IMR-90 (cell line): ENCODE results near the gene CPN2. TPM values are rescaled to one million over a fixed set of nuclear protein-coding genes. Genes with fewer than 3 reads are reported as not detected.
A peak's percentile ranks its signal among the peaks of the same experiment; 100 is the strongest.

Experiments used
- ATAC-seq: fragments of 200-7000 bp; cut with Tn5 transposase; 2 replicates; pipeline ENCODE4 v1.9.1; 2020; ENCODE audit warnings: low read depth, mild to moderate bottlenecking, moderate library complexity
- BruUV-seq: library from RNA; stranded (reverse); fragments of 400-500 nt; replicated peaks from 2 replicates; lab custom pipeline; 2021; lab: Mats Ljungman, UMichigan
- CTCF ChIA-PET: fragments of 300-600 bp; formaldehyde crosslinking; extraction: SDS; loops from one replicate; lab custom pipeline; 2021; ENCODE audit warnings: antibody characterized with exemption; lab: Yijun Ruan, JAX
- POLR2A ChIA-PET: fragments of 300-600 bp; sonication (Branson Sonifier 250); formaldehyde crosslinking; loops from one replicate; lab custom pipeline; 2022; ENCODE audit warnings: antibody characterized with exemption; ENCODE audit not compliant: unreplicated experiment; lab: Charles Lee
- DNase-seq: peaks from one replicate; pipeline ENCODE4 v3.0.0; 2013
- H2AFZ ChIP-seq: replicated peaks from 2 replicates; pipeline ENCODE3; 2013; ENCODE audit warnings: low read length, mild to moderate bottlenecking; ENCODE audit not compliant: poor library complexity
- H2AK5ac ChIP-seq: 2 replicates; pipeline ENCODE4 v1.6.1; 2013; ENCODE audit warnings: low read depth, low read length, inconsistent platforms
- H2AK9ac ChIP-seq: replicated peaks from 2 replicates; pipeline ENCODE3; 2013; ENCODE audit warnings: mild to moderate bottlenecking, low read depth, low read length, moderate library complexity; ENCODE audit not compliant: poor library complexity
- H2BK120ac ChIP-seq: 2 replicates; pipeline ENCODE4 v1.6.1; 2013; ENCODE audit warnings: low read depth, low read length, inconsistent platforms
- H2BK15ac ChIP-seq: 3 replicates; pipeline ENCODE4 v1.6.1; 2013; ENCODE audit warnings: low read depth, low read length, inconsistent platforms
- H2BK20ac ChIP-seq: 2 replicates; pipeline ENCODE4 v1.6.1; 2013; ENCODE audit warnings: low read depth, mild to moderate bottlenecking, inconsistent platforms, low read length, moderate library complexity
- H2BK5ac ChIP-seq: 2 replicates; pipeline ENCODE4 v1.6.1; 2013; ENCODE audit warnings: mild to moderate bottlenecking, low read depth, low read length, inconsistent platforms; ENCODE audit not compliant: poor library complexity, severe bottlenecking
- H3K14ac ChIP-seq: replicated peaks from 2 replicates; pipeline ENCODE4 v1.6.1; 2013; ENCODE audit warnings: low read depth, low read length, inconsistent platforms
- H3K18ac ChIP-seq: 2 replicates; pipeline ENCODE4 v1.6.1; 2013; ENCODE audit warnings: low read depth, low read length, control low read depth
- H3K23ac ChIP-seq: 2 replicates; pipeline ENCODE4 v1.6.1; 2013; ENCODE audit warnings: low read depth, low read length, inconsistent platforms
- H3K27ac ChIP-seq: 2 replicates; pipeline ENCODE4 v1.5.1; 2013; ENCODE audit warnings: mild to moderate bottlenecking, control low read depth, low read length; ENCODE audit not compliant: insufficient read depth
- H3K27me3 ChIP-seq: 2 replicates; pipeline ENCODE4 v1.6.1; 2013; ENCODE audit warnings: low read length; ENCODE audit not compliant: control insufficient read depth, insufficient read depth
- H3K36me3 ChIP-seq: 2 replicates; pipeline ENCODE4 v1.6.1; 2013; ENCODE audit warnings: low read length, mixed read lengths; ENCODE audit not compliant: control insufficient read depth, insufficient read depth
- H3K4ac ChIP-seq: 2 replicates; pipeline ENCODE4 v1.6.1; 2013; ENCODE audit warnings: low read depth, low read length, inconsistent platforms
- H3K4me1 ChIP-seq: 2 replicates; pipeline ENCODE4 v1.6.1; 2013; ENCODE audit warnings: low read length, mixed read lengths; ENCODE audit not compliant: control insufficient read depth, insufficient read depth
- H3K4me2 ChIP-seq: 2 replicates; pipeline ENCODE4 v1.6.1; 2013; ENCODE audit warnings: low read depth, mild to moderate bottlenecking, control low read depth, low read length, moderate library complexity
- H3K4me3 ChIP-seq: 2 replicates; pipeline ENCODE4 v1.5.1; 2013; ENCODE audit warnings: low read depth, mild to moderate bottlenecking, control low read depth, low read length, moderate library complexity; ENCODE audit not compliant: insufficient read depth
- H3K56ac ChIP-seq: 2 replicates; pipeline ENCODE4 v1.6.1; 2013; ENCODE audit warnings: low read length, inconsistent platforms; ENCODE audit not compliant: insufficient read depth; ENCODE audit errors: extremely low read depth
- H3K79me1 ChIP-seq, 2 experiments: 2 replicates each; pipeline ENCODE4 v1.6.1; 2013; ENCODE audit warnings: low read length in 2 of 2, inconsistent platforms in 1 of 2, low read depth in 1 of 2
- H3K9ac ChIP-seq: 2 replicates; pipeline ENCODE4 v1.6.1; 2013; ENCODE audit warnings: low read depth, low read length, control low read depth
- H3K9me1 ChIP-seq: 2 replicates; pipeline ENCODE4 v1.6.1; 2013; ENCODE audit warnings: low read length, inconsistent platforms; ENCODE audit not compliant: insufficient read depth
- H3K9me3 ChIP-seq: 2 replicates; pipeline ENCODE4 v1.6.1; 2013; ENCODE audit warnings: low read length; ENCODE audit not compliant: control insufficient read depth, insufficient read depth
- H4K20me1 ChIP-seq: 2 replicates; pipeline ENCODE4 v1.6.1; 2013; ENCODE audit warnings: low read length, inconsistent platforms; ENCODE audit not compliant: insufficient read depth
- H4K5ac ChIP-seq: 2 replicates; pipeline ENCODE4 v1.6.1; 2013; ENCODE audit warnings: mild to moderate bottlenecking, low read depth, low read length, control low read depth
- H4K8ac ChIP-seq, 2 experiments: 2 replicates each; pipeline ENCODE4 v1.6.1; 2013; ENCODE audit warnings: low read depth in 2 of 2, low read length in 2 of 2, control low read depth in 1 of 2, inconsistent platforms in 1 of 2
- H4K91ac ChIP-seq: 2 replicates; pipeline ENCODE4 v1.6.1; 2013; ENCODE audit warnings: low read depth, low read length, inconsistent platforms; ENCODE audit not compliant: insufficient read depth
- SMC3 ChIP-seq: fragments of 150-350 bp; IDR thresholded peaks from 2 replicates; pipeline ENCODE4 v1.6.1; 2016; ENCODE audit warnings: low read depth, mild to moderate bottlenecking, antibody characterized with exemption, low read length, moderate library complexity
- WGBS, 2 experiments: methylation state at CpG; one replicate each; pipeline versions ENCODE4 v1.1.5 to v1.1.7; 2013; ENCODE audit warnings: missing lambda C conversion rate in 2 of 2; ENCODE audit not compliant: insufficient read length in 1 of 2; ENCODE audit errors: extremely low coverage in 2 of 2; 5-methylcytosine and 5-hydroxymethylcytosine counted together
- dilution Hi-C: fragments of 300-500 bp; cut with HindIII; formaldehyde crosslinking; loops from one replicate; pipeline ENCODE4 v1.14.3; 2018; ENCODE audit warnings: low sequenced_read_pairs; ENCODE audit not compliant: unreplicated experiment
- in situ Hi-C: fragments of 300-500 bp; cut with MboI; formaldehyde crosslinking; loops from 3 replicates; pipeline ENCODE4 v1.14.3; 2019; ENCODE audit warnings: low sequenced_read_pairs, inconsistent platforms, mixed read lengths
- intact Hi-C: fragments of 100-400 bp; cut with micrococcal nuclease; formaldehyde crosslinking; loops from 2 replicates; pipeline ENCODE4 v1.10.0; 2022
- polyA plus RNA-seq, 3 experiments: library from polyadenylated mRNA; depleted of rRNA; stranded (reverse); fragments of >200 nt; gene quantifications; 2 replicates each; pipeline ENCODE4 v1.2.3, GENCODE V29; 2012; ENCODE audit warnings: low replicate concordance in 1 of 3
- total RNA-seq: library from RNA; depleted of rRNA; stranded (reverse); fragments of >200 nt; gene quantifications from 2 replicates; pipeline ENCODE4 v1.2.3, GENCODE V29; 2012

Gene CPN2
- total and polyA plus RNA-seq, 2 of the 4 experiments (the other 2 are of a cell fraction): 0.07 TPM; not detected in 1

GRCh38 chr3:194384569-194385001 is 33.5 kb upstream of the CPN2 start:
- Histone ChIP-seq H3K9ac (no peak overlapping the region), H2BK120ac (no peak overlapping the region), H3K56ac (no peak overlapping the region), H3K27me3 (peaks cover 38% of the 10 kb centered on the region), H3K27ac (no peak overlapping the region), H4K8ac (no peak overlapping the region), H3K18ac (no peak overlapping the region), H4K5ac (no peak overlapping the region), H2AK9ac (peak overlapping the region; percentile 37), H2BK20ac (no peak overlapping the region), H2BK15ac (no peak overlapping the region), H3K36me3 (no peaks in the 10 kb centered on the region), H2BK5ac (no peak overlapping the region), H4K91ac (no peak overlapping the region), H3K9me3 (no peaks in the 10 kb centered on the region), H2AK5ac (no peak overlapping the region), H3K4ac (no peak overlapping the region), H3K4me3 (no peak overlapping the region), H2AFZ (peak overlapping the region; percentile 51), H3K9me1 (no peaks in the 10 kb centered on the region), H3K4me2 (no peak overlapping the region), H3K4me1 (no peaks in the 10 kb centered on the region), H3K23ac (no peak overlapping the region), H3K79me1 (no peaks in the 10 kb centered on the region), H4K20me1 (no peaks in the 10 kb centered on the region), H3K14ac (no peak overlapping the region)
- ChIA-PET POLR2A (no interaction called here), CTCF (no interaction called here)
- no TSS peak for BruUV-seq
- in situ Hi-C loops (no loop called here), dilution Hi-C loops (no loop called here), intact Hi-C loops (no loop called here)
- no peak for DNase-seq
- no peak for TF ChIP-seq SMC3
- WGBS, 2 experiments: no CpG with 5 or more reads among the region's 12 CpGs
- no peak for ATAC-seq
